ENCODE data around the gene GP5. TPM values are rescaled to one million over a fixed set of nuclear protein-coding genes. Genes with fewer than 3 reads are reported as not detected.

The GP5 gene
- polyA plus RNA-seq, 2 of the 4 experiments (the other 2 are of a cell fraction) = not detected

GRCh38 chr3:194443901-194444300 is 44.8 kb upstream of the GP5 start:
- ChIA-PET POLR2A (no interaction called here), CTCF (no interaction called here)
- no peaks in the 10 kb centered on the region for H3K9me3 ChIP-seq
- 94% methylated on average over 2 of the region's 2 CpGs for WGBS (ENCODE audit: missing lambda C conversion rate)
- H3K4me3 ChIP-seq = no peak overlapping the region
- ATAC-seq (no peak), FAIRE-seq (no peak), DNase-seq (ENCODE audit: low read depth in 1 of 2, low spot score in 1 of 2) (no peak)
- no peak overlapping the region for H3K4me2 ChIP-seq
- TF ChIP-seq RFX5 (IDR thresholded peaks at IDR 0.05) (no peak), E2F6 (IDR thresholded peaks at IDR 0.05; ENCODE audit: borderline replicate concordance, low read depth) (no peak), HEYL (CRISPR knock-in tag; IDR thresholded peaks at IDR 0.05) (no peak), ZSCAN20 (CRISPR knock-in tag; IDR thresholded peaks at IDR 0.05) (no peak), MYC (IDR thresholded peaks at IDR 0.05; ENCODE audit: borderline replicate concordance, low read length) (no peak), RARB (CRISPR knock-in tag; IDR thresholded peaks at IDR 0.05) (no peak), MAX (IDR thresholded peaks at IDR 0.05) (no peak), HMGXB4 (CRISPR knock-in tag; IDR thresholded peaks at IDR 0.05; ENCODE audit: borderline replicate concordance) (no peak), USF2 (IDR thresholded peaks at IDR 0.05) (no peak), FOSL2 (IDR thresholded peaks at IDR 0.05) (no peak), FOSL2 (CRISPR knock-in tag; IDR thresholded peaks at IDR 0.05) (no peak), CHD4 (IDR thresholded peaks at IDR 0.05; ENCODE audit: borderline replicate concordance) (no peak), CTCF (IDR thresholded peaks at IDR 0.05) (no peak), REST (IDR thresholded peaks at IDR 0.05) (no peak)
- H3K4me1 ChIP-seq = no peaks in the 10 kb centered on the region
- no peak overlapping the region for H3K27ac ChIP-seq

- ChIA-PET POLR2A (no interaction called here), CTCF (interaction anchor here (1.2 to 1.8 kb wide), 5 partner anchors 10 to 133 kb away, joined by 3 to 6 read pairs (median 4); no protein-coding TSS in a partner anchor)
- H3K4me3 ChIP-seq = no peak overlapping the region
- no peaks in the 10 kb centered on the region for H3K9me3 ChIP-seq
- DNase-seq (ENCODE audit: low read depth in 1 of 2, low spot score in 1 of 2) (no peak), FAIRE-seq (no peak), ATAC-seq (no peak)
- 50% methylated on average over 2 of the region's 2 CpGs for WGBS (ENCODE audit: missing lambda C conversion rate)
- H3K4me1 ChIP-seq = no peaks in the 10 kb centered on the region
- H3K4me2 ChIP-seq = no peak overlapping the region
- H3K27ac ChIP-seq = no peak overlapping the region
- TF ChIP-seq RAD21 (conservative IDR thresholded peaks at IDR 0.05 in 1 of 2, IDR thresholded peaks at IDR 0.05 in 1 of 2) (no peak), JUNB (IDR thresholded peaks at IDR 0.05) (no peak), JUN (IDR thresholded peaks at IDR 0.05) (no peak), ZSCAN20 (CRISPR knock-in tag; IDR thresholded peaks at IDR 0.05) (no peak), KDM5A (IDR thresholded peaks at IDR 0.05) (no peak), USF2 (IDR thresholded peaks at IDR 0.05) (no peak), ATOH8 (CRISPR knock-in tag; IDR thresholded peaks at IDR 0.05; ENCODE audit: low read depth) (no peak), HES2 (IDR thresholded peaks at IDR 0.05) (no peak), BCL3 (IDR thresholded peaks at IDR 0.05) (no peak), SMC3 (IDR thresholded peaks at IDR 0.05) (no peak)
Measured at GRCh38 chr3:194440756-194441155, 41.7 kb upstream of the GP5 start.

Data from A549 (cell line).